ENCODE data around the gene PCDHB3.

- TF ChIP-seq CTCF (IDR thresholded peaks at IDR 0.05), result no peak
- TF ChIP-seq POLR2A (IDR thresholded peaks at IDR 0.05), result no peak
Measured at GRCh38 chr5:141149812-141150211, 49.5 kb downstream of the PCDHB3 start, which contains the start of gene PCDHB6.
